B cell (primary cell): ENCODE results near the gene LGALS14.
"Not testable (repeated sequence)": the region's sequence is repeated elsewhere in the genome, so short reads cannot be mapped to it uniquely, and the experiment has no call there.

Source experiments
- CTCF ChIP-seq: fragments of 200-600 bp; IDR thresholded peaks from one replicate; pipeline ENCODE4 v1.8.0; 2022; ENCODE audit warnings: antibody characterized with exemption, mild to moderate bottlenecking
- EZH2 ChIP-seq: IDR thresholded peaks from 2 replicates; pipeline ENCODE4 v1.6.1; 2012; ENCODE audit warnings: borderline replicate concordance, low read depth, mild to moderate bottlenecking, moderate library complexity, low read length; ENCODE audit not compliant: insufficient read depth, poor library complexity, severe bottlenecking

- not testable (repeated sequence) for TF ChIP-seq CTCF, EZH2
Measured at GRCh38 chr19:39688637-39689036, 15.6 kb upstream of the LGALS14 start.
